NCI-H446 treated with DMSO at 0.1 percent for 48 hours (cell line): ENCODE results near the gene MAML3.

ENCODE experiments used
- DNase-seq: peaks from one replicate; lab custom pipeline; 2025; lab: John Stamatoyannopoulos, UW

The MAML3 gene

DNA sequence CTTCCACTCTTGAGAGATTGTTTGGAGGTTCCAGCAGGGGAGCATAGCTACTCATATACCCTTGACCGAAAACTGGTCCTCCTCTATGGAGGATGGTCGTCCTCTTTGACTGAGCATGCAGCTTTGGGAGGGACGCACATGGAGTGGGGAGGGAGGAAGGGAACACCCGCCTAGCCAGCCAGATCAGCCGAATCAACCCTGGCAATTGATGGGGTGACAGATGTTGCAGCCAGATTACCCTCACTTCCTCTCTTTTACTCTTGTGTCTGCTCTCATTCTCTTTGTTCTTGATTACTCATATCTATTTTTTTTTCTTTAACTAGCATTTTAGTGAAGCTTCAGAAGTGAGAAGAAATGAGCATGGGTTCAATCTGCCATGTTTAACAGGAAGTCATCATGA lies 468.8 kb downstream of the MAML3 start:
- DNase-seq, result no peak

- DNase-seq, result no peak
Observed at GRCh38 chr4:139684351-139684750, 469.6 kb downstream of the MAML3 start.

GRCh38 chr4:139682741-139683151 lies 471.2 kb downstream of the MAML3 start:
- no peak for DNase-seq

DNA sequence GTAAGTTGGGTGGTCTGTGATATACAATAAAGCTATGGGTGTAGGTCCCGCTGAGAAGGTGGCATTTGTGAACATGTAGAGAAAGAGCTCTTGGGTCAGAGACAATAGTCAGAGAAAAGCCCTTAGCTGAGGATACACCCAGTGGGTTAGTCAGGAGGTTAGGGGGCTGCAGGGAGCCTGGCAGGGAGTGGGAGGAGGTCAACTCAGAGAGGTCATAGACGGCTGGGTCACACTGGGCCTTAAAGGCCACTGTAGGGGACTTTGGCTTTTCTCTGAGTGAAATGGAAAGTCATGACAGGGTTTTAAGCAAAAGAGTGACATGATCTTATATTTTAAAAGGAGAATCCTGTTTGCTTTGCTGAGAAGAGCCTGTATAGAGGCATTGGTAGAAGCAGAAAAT lies 471.7 kb downstream of the MAML3 start:
- DNase-seq, result no peak

DNA sequence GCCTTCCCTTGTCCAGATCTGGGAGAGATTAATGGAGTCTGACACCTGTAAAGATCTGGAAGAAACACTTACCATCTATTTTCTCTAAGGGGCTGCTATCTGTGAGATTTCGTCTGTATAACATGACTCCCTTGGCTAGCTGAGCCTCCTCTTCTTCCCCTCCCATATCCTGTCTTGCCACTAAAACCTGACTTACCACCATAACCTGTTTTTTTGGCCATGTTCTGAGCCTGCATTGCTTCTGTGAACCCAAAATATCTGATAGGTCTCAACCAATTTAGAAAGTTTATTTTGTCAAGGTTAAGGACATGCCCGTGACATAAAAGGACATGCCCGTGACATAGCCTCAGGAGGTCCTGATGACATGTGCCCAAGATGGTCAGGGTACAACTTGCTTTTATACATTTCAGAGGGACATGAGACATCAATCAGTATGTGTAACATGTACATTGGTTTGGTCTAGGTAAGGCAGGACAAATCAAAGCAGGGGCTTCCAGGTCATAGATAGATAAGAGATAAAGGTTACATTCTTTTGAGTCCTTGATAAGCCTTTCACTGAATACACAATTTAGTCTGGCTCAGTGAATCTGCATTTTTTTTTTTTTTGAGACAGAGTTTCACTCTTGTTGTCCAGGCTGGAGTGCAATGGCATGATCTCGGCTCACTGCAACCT lies 476.9 kb downstream of the MAML3 start:
- DNase-seq, result no peak

DNA sequence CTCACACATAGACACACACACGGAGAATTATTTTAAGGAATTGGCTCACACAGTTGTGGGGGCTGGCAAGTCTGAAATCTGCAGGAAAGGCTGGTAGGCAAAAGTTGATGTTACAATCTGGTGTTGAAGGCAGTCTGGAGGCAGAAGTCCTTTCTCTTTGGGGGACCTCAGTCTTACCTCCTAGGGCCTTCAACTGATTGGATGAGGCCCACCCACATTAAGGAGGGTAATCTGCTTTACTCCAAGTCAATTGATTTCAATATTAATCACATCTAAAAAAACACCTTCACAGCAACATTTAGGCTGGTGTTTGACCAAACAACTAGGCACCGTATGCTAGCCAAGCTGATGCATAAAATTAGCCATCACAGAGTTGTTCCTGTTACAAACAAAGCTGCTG lies 477.6 kb downstream of the MAML3 start:
- DNase-seq, result no peak

- DNase-seq, result no peak
Observed at GRCh38 chr4:139675651-139676050, 478.3 kb downstream of the MAML3 start.

- no peak for DNase-seq
Observed at GRCh38 chr4:139674875-139675550, 479.0 kb downstream of the MAML3 start.

DNA sequence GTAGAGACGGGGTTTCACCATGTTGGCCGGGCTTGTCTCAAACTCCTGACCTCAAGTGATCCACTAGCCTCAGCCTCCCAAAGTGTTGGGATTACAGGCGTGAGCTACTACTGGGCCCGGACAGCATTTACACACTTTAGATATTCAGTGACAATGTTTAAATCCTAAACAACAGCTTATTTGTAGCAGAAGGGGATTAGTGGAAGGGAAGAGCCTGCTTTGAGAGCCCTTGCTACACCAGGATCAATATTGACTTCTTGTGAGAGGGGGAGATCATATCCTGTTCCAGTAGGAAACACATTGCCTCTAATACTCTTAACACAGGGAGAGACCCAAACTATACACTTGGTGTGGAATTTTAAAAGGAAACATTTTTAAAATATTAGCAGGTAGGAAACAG lies 481.3 kb downstream of the MAML3 start:
- DNase-seq, result no peak

DNA sequence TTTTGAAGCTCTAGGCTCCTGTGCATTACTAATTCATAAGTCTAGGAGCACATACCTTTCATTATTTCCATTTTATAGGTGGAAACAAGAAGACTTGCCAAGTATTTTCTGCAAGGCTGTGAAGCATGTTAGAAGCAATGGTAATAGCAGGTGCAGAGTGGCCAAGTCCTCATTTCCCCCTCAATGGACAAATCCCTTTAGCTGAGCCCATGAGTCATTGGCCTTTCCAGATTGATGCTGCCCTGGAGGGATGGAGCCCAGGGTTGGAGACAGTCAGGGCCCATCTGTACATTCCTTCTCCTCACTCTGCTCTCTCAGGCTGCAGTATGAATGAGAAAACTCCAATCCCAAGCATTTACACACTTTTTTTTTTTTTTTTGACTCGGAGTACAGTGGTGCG lies 481.8 kb downstream of the MAML3 start:
- DNase-seq, result peak; percentile 41

- no peak for DNase-seq
Observed at GRCh38 chr4:139670775-139671174, 483.2 kb downstream of the MAML3 start.

- DNase-seq, result no peak
Observed at GRCh38 chr4:139669890-139670289, 484.1 kb downstream of the MAML3 start.

DNA sequence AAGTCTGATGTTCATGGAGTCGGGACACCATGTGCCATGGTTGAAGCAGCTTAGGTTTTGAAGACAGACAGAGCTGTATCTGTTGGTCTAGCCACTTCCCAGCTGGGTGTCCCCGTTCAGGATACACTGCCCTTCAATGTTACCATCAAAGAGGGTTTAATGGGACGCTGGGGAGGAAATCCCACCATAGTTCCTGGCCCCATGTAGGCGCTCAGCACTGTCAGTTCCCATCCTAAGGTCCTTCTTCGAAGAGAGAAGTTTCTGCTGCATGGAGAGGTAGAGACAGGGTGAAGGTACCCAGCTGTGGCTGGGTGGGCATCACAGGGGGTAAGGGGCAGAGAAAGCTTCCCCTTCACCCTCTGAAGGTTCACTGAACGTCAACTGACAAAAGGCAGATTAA lies 484.6 kb downstream of the MAML3 start:
- no peak for DNase-seq

DNA sequence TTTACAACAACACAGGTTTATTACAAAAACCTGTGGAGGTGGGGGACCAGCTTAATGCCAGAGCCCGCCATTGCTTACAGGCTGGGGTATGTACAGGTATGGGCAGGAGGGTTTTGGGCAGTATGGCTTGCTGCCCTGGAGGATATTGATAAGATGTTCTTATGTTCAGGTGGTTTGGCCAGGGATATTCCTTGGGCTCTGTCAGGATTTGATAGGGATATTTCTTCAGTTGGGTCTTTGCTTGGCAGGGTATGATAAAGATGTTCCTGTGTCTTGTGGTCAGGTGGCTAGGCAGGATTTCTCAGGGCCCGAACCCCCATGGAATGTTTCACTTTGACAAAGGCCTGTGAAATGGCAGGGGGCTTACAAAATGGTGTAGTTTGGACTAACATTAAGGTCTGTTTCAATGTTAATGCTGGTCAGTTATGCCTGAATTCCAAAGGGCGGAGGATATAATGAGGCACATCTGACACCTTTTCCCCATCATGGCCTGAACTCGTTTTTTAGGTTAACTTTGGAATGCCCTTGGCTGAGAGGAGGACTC lies 485.3 kb downstream of the MAML3 start:
- DNase-seq, result no peak

DNA sequence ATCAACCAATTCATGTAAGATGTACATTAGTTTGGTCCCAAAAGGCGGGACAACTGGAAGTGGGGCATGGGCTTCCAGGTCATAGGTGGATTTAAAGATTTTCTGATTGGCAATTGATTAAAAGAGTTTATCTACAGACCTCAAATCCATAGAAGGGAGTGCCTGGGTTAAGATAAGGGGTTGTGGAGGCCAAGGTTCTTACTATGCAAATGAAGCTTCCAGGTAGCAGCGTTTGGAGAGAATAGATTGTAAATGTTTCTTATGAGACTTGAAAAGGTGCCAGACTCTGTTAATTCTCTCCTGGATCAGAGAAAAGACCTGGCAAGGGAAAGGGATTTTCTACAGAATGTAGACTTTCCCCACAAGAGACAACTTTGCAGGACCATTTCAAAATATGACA lies 485.9 kb downstream of the MAML3 start:
- DNase-seq, result no peak
